Measurements from ENCODE around the gene DENND1A.

- no peak for TF ChIP-seq MAFK (IDR thresholded peaks at IDR 0.05; ENCODE audit: partially characterized antibody)
- TF ChIP-seq EP300 (IDR thresholded peaks at IDR 0.05) = no peak
- no peak for TF ChIP-seq CTCF (IDR thresholded peaks at IDR 0.05)
- TF ChIP-seq FOXS1 (CRISPR knock-in tag; IDR thresholded peaks at IDR 0.05) = no peak
- TF ChIP-seq RCOR1 (IDR thresholded peaks at IDR 0.05; ENCODE audit: low read depth, low read length) = no peak
- no peak for TF ChIP-seq SREBF2 (IDR thresholded peaks at IDR 0.05)
- no peak for TF ChIP-seq MAX (IDR thresholded peaks at IDR 0.05)
- no peak for TF ChIP-seq MYC (IDR thresholded peaks at IDR 0.05; ENCODE audit: borderline replicate concordance, low read length)
Measured at GRCh38 chr9:123769719-123770118, 160.2 kb downstream of the DENND1A start.
